Endothelial cell (in vitro differentiated cells): ENCODE results near the gene FMN1. TPM values are rescaled to one million over a fixed set of nuclear protein-coding genes. Genes with fewer than 3 reads are reported as not detected.

Experiments
- DNase-seq: peaks from one replicate; pipeline ENCODE4 v3.0.0; 2021; ENCODE audit warnings: low spot score
- H3K27ac Mint-ChIP-seq: one replicate; pipeline ENCODE4 v1.8.0; 2021; ENCODE audit warnings: mixed read lengths, inconsistent platforms; ENCODE audit not compliant: unreplicated experiment
- H3K27me3 Mint-ChIP-seq: one replicate; pipeline ENCODE4 v1.8.0; 2021; ENCODE audit warnings: mild to moderate bottlenecking, moderate library complexity, mixed read lengths, inconsistent platforms; ENCODE audit not compliant: unreplicated experiment
- H3K36me3 Mint-ChIP-seq: one replicate; pipeline ENCODE4 v1.8.0; 2021; ENCODE audit warnings: mild to moderate bottlenecking, low read depth, mixed read lengths, inconsistent platforms; ENCODE audit not compliant: unreplicated experiment
- H3K4me1 Mint-ChIP-seq: one replicate; pipeline ENCODE4 v1.8.0; 2021; ENCODE audit warnings: mild to moderate bottlenecking, mixed read lengths, inconsistent platforms; ENCODE audit not compliant: unreplicated experiment
- H3K4me3 Mint-ChIP-seq: one replicate; pipeline ENCODE4 v1.8.0; 2021; ENCODE audit warnings: mild to moderate bottlenecking, mixed read lengths, inconsistent platforms; ENCODE audit not compliant: unreplicated experiment
- H3K9me3 Mint-ChIP-seq: one replicate; pipeline ENCODE4 v1.8.0; 2021; ENCODE audit warnings: mixed read lengths, inconsistent platforms; ENCODE audit not compliant: unreplicated experiment
- total RNA-seq: library from RNA; stranded (reverse); fragmentation: NEBNext Ultra II Directional; extraction: Animal tissue kit (Norgen Biotek cat#: 25700); gene quantifications from one replicate; pipeline ENCODE4 v1.2.1, GENCODE V29; 2021; ENCODE audit not compliant: unreplicated experiment
- TF ChIP-seq, protein P1 (sequence below): fragments of 200-600 bp; sonication (generic); IDR thresholded peaks from one replicate; pipeline ENCODE4 v1.5.0; 2021; ENCODE audit warnings: antibody characterized with exemption; ENCODE audit not compliant: unreplicated experiment

Gene FMN1
- total RNA-seq, 1 donor from 2014 or later: 1.3 TPM

DNA sequence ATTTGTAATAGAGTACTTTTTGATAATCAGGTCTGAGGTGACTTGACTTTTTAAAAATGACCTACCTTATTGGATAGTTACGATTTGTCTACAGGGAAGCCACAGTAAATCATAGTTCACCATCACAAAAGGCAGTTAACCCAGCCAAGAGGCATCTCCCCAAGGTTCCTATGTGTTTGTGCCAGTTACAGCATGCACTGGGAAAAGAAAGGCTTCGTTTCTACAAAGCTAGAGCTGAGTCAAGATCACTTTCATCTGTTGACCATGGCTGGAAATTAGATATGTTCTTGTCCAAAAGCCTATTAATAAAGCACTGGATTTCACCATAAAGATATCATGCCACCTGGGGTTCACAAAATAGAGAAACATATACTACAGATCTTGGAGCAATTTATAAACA is 336.8 kb downstream of the FMN1 start:
- H3K27ac Mint-ChIP-seq: no peak overlapping the region
- H3K9me3 Mint-ChIP-seq: no peaks in the 10 kb centered on the region
- no peak for DNase-seq
- no peaks in the 10 kb centered on the region for H3K4me1 Mint-ChIP-seq
- TF ChIP-seq, protein P1, sequence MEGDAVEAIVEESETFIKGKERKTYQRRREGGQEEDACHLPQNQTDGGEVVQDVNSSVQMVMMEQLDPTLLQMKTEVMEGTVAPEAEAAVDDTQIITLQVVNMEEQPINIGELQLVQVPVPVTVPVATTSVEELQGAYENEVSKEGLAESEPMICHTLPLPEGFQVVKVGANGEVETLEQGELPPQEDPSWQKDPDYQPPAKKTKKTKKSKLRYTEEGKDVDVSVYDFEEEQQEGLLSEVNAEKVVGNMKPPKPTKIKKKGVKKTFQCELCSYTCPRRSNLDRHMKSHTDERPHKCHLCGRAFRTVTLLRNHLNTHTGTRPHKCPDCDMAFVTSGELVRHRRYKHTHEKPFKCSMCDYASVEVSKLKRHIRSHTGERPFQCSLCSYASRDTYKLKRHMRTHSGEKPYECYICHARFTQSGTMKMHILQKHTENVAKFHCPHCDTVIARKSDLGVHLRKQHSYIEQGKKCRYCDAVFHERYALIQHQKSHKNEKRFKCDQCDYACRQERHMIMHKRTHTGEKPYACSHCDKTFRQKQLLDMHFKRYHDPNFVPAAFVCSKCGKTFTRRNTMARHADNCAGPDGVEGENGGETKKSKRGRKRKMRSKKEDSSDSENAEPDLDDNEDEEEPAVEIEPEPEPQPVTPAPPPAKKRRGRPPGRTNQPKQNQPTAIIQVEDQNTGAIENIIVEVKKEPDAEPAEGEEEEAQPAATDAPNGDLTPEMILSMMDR: no peak
- H3K4me3 Mint-ChIP-seq: no peak overlapping the region
- H3K36me3 Mint-ChIP-seq: no peaks in the 10 kb centered on the region
- H3K27me3 Mint-ChIP-seq: no peaks in the 10 kb centered on the region

DNA sequence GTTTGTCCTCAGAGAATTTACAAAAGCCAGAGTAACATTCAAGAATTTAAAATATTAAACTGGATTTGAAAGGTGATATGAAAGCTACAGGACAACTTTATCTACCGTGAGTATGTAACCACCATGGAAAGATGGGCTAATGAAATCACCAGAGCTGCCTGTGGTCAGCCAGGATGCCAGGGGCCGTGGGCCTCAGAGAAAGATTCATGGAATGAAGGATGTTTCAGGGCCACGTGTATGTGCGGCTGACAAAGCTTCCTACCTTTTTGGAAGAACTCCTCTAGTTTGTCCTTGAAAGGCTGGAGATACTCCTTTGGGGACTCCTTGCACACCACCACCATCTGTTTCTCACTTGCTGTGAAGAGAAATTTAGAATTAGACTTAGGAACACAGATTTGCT is 337.8 kb downstream of the FMN1 start:
- H3K36me3 Mint-ChIP-seq: no peaks in the 10 kb centered on the region
- no peak overlapping the region for H3K27ac Mint-ChIP-seq
- no peaks in the 10 kb centered on the region for H3K4me1 Mint-ChIP-seq
- H3K27me3 Mint-ChIP-seq: no peaks in the 10 kb centered on the region
- no peaks in the 10 kb centered on the region for H3K9me3 Mint-ChIP-seq
- DNase-seq: no peak
- no peak overlapping the region for H3K4me3 Mint-ChIP-seq
- TF ChIP-seq, protein P1: no peak

DNA sequence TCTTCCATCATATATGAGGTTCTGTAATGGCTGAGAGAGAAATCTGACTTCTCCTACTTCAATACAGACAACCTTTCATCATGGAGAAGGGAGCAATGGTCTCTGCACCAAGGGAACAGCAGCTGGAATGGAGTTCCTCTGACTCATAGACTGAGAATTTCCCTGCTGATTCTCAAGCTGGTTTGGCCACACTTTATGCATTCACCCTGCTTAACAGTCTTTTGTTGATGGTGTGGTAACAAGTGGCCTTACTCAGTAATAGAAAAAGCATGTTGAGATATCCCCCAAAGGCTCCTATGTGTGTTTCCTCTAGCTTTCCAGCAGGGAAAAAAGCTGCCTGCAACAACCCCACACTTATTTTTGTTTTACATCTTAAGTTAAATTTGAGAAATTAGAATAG is 338.6 kb downstream of the FMN1 start:
- Mint-ChIP-seq H3K4me3 (no peak overlapping the region), H3K9me3 (no peaks in the 10 kb centered on the region), H3K36me3 (no peaks in the 10 kb centered on the region), H3K27ac (no peak overlapping the region), H3K27me3 (no peaks in the 10 kb centered on the region), H3K4me1 (no peaks in the 10 kb centered on the region)
- DNase-seq: no peak
- TF ChIP-seq, protein P1: no peak

DNA sequence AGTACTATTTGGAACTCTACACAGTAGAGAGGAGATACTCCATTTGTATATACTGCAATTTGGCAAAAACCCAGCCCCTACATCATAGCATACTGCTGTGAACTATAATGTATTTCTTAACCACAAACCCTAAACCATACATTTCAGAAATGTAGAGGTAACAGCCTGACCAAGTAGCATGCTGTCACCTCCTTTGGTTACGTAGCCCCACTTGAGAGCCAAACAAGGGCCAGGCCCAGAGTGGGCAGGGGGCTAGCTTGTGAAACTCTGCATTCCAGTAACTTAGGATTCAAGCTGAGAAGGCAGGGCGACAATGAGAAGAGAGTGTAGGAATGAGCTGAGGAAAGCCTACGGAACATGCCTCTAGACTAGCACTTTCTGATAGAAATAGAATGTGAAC is 340.9 kb downstream of the FMN1 start:
- Mint-ChIP-seq H3K4me3 (no peak overlapping the region), H3K27me3 (no peaks in the 10 kb centered on the region), H3K4me1 (no peaks in the 10 kb centered on the region), H3K36me3 (no peaks in the 10 kb centered on the region), H3K9me3 (no peaks in the 10 kb centered on the region), H3K27ac (no peak overlapping the region)
- no peak for DNase-seq
- TF ChIP-seq, protein P1: no peak

DNA sequence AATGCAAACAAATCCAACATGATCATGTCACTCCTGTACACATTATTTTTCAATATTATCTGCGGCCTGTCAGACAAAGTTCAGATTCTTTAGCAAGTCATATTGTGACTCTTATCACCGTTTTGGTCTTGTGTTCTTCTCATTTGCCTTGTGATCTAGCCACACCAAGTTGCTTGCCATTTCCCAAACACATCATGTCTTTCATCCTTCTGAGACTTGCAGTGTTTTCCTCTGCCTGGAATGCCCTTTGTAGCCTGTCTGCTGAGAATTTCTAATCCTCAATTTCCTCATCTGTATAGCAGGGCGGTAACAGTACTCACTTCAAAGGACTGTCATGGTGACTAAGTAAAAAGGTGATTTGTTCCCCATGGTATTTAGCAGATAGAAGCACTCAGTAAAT is 341.7 kb downstream of the FMN1 start:
- Mint-ChIP-seq H3K27me3 (no peaks in the 10 kb centered on the region), H3K36me3 (no peaks in the 10 kb centered on the region), H3K9me3 (no peaks in the 10 kb centered on the region), H3K27ac (no peak overlapping the region), H3K4me3 (no peak overlapping the region), H3K4me1 (no peaks in the 10 kb centered on the region)
- TF ChIP-seq, protein P1: no peak
- no peak for DNase-seq
